Keratinocyte (primary cell): ENCODE results near the gene ZCCHC17. TPM values are rescaled to one million over a fixed set of nuclear protein-coding genes. Genes with fewer than 3 reads are reported as not detected.

Experiments
- DNase-seq: peaks from one replicate; pipeline ENCODE4 v3.0.0-alpha.2; 2011; ENCODE audit warnings: low read depth, missing footprints, low spot score
- FAIRE-seq: peaks from 2 replicates; lab custom pipeline; 2011; peaks lifted over from hg19 to GRCh38; lab: Jason Lieb, UNC
- H2AFZ ChIP-seq: 2 replicates; pipeline ENCODE4 v1.6.0; 2012; ENCODE audit warnings: low read length, control low read depth, inconsistent platforms; ENCODE audit not compliant: control insufficient read depth
- H3K27ac ChIP-seq: 2 replicates; pipeline ENCODE4 v1.5.1; 2011; ENCODE audit warnings: low read length; ENCODE audit not compliant: control insufficient read depth, insufficient read depth
- H3K27me3 ChIP-seq: 3 replicates; pipeline ENCODE4 v1.6.0; 2011; ENCODE audit warnings: low read length; ENCODE audit not compliant: control insufficient read depth, insufficient read depth; ENCODE audit errors: extremely low read depth
- H3K36me3 ChIP-seq, 2 experiments: 2 replicates in 1 of 2; 3 replicates in 1 of 2; pipeline ENCODE4 v1.5.1; 2011; ENCODE audit warnings: low read length in 2 of 2, mild to moderate bottlenecking in 1 of 2; ENCODE audit not compliant: control insufficient read depth in 2 of 2, insufficient read depth in 2 of 2; ENCODE audit errors: extremely low read depth in 1 of 2
- H3K4me1 ChIP-seq: 3 replicates; pipeline ENCODE4 v1.5.1; 2011; ENCODE audit warnings: low read length; ENCODE audit not compliant: control insufficient read depth, insufficient read depth; ENCODE audit errors: extremely low read depth
- H3K4me2 ChIP-seq: 3 replicates; pipeline ENCODE4 v1.6.0; 2011; ENCODE audit warnings: low read depth, low read length; ENCODE audit not compliant: control insufficient read depth, insufficient read depth; ENCODE audit errors: extremely low read depth
- H3K4me3 ChIP-seq, 3 experiments: fragments of 200-600 bp in 1 of 3; sonication (generic) in 1 of 3; 2 replicates in 2 of 3; 3 replicates in 1 of 3; pipeline ENCODE4 v1.5.1; 2011 to 2016; ENCODE audit warnings: low read length in 3 of 3, mild to moderate bottlenecking in 3 of 3, control low read depth in 2 of 3, inconsistent platforms in 1 of 3, low read depth in 1 of 3, mixed read lengths in 1 of 3, mixed run types in 1 of 3, moderate library complexity in 1 of 3; ENCODE audit not compliant: control insufficient read depth in 2 of 3, insufficient read depth in 2 of 3; ENCODE audit errors: extremely low read depth in 1 of 3
- H3K79me2 ChIP-seq: 2 replicates; pipeline ENCODE4 v1.6.0; 2012; ENCODE audit warnings: low read length; ENCODE audit not compliant: control insufficient read depth, insufficient read depth
- H3K9ac ChIP-seq: 3 replicates; pipeline ENCODE4 v1.6.0; 2011; ENCODE audit warnings: low read length; ENCODE audit not compliant: control insufficient read depth, insufficient read depth; ENCODE audit errors: extremely low read depth
- H3K9me1 ChIP-seq: 3 replicates; pipeline ENCODE4 v1.6.0; 2011; ENCODE audit warnings: low read length; ENCODE audit not compliant: control insufficient read depth, insufficient read depth; ENCODE audit errors: extremely low read depth
- H3K9me3 ChIP-seq: 2 replicates; pipeline ENCODE4 v1.5.1; 2012; ENCODE audit warnings: low read depth, low read length; ENCODE audit not compliant: control insufficient read depth
- H4K20me1 ChIP-seq: 3 replicates; pipeline ENCODE4 v1.6.0; 2011; ENCODE audit warnings: low read length; ENCODE audit not compliant: control insufficient read depth, insufficient read depth; ENCODE audit errors: extremely low read depth
- EZH2 ChIP-seq: IDR thresholded peaks from one replicate; pipeline ENCODE4 v1.6.1; 2012; ENCODE audit warnings: inconsistent platforms, mild to moderate bottlenecking, low read length, moderate library complexity
- dilution Hi-C: fragments of 300-500 bp; cut with MboI; formaldehyde crosslinking; loops from one replicate; pipeline ENCODE4 v1.7.0; 2020; ENCODE audit warnings: low sequenced_read_pairs; ENCODE audit not compliant: extremely low pct_ligation_motif_present
- polyA plus RNA-seq, 5 experiments: library from polyadenylated mRNA; depleted of rRNA in 3 of 5; stranded (reverse) in 3 of 5; stranded (forward) in 1 of 5; unstranded in 1 of 5; fragments of >200 nt; gene quantifications; 1 replicate in 1 of 5; 2 replicates in 3 of 5; 3 replicates in 1 of 5; pipeline versions ENCODE4 v1.2.1 to v1.2.3, GENCODE V29; 2011 to 2012; ENCODE audit warnings: missing spikeins in 2 of 5, low read depth in 1 of 5, low replicate concordance in 1 of 5
- TF ChIP-seq, protein P1 (sequence below), 3 experiments: IDR thresholded peaks in 1 of 3; conservative IDR thresholded peaks in 1 of 3; optimal IDR thresholded peaks in 1 of 3; 2 replicates in 2 of 3; 3 replicates in 1 of 3; pipeline versions ENCODE3 to v1.5.1; 2011; ENCODE audit warnings: low read length in 3 of 3, mild to moderate bottlenecking in 3 of 3, moderate library complexity in 2 of 3, control low read depth in 1 of 3, inconsistent platforms in 1 of 3; ENCODE audit not compliant: insufficient read depth in 2 of 3; ENCODE audit errors: extremely low read depth in 1 of 3

The ZCCHC17 gene
- polyA plus RNA-seq, 1 donor (not counting 4 experiments of a cell fraction or from before 2014, with no cell fraction given), result 70.0 TPM

DNA sequence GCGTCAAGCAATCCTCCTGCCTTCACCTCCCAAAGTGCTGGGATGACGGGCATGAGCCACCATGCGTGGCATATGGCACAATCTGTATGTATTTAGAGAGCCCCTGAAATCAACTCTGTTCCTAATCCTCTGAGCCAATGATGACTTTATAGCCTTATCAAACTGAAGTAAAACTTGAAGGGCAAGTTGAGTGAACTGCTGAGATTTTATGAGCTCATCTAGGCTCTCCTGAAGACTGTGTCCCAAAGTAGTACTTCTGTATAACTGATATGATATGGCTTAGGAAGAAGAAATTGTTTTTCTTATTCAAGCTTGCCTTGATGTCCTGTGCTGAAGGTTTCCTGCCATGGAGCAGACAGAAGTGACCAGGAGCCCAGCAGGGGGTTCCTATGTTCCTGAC lies 33.4 kb upstream of the ZCCHC17 start:
- no peak for DNase-seq
- no peak for TF ChIP-seq EZH2
- TF ChIP-seq, protein P1, sequence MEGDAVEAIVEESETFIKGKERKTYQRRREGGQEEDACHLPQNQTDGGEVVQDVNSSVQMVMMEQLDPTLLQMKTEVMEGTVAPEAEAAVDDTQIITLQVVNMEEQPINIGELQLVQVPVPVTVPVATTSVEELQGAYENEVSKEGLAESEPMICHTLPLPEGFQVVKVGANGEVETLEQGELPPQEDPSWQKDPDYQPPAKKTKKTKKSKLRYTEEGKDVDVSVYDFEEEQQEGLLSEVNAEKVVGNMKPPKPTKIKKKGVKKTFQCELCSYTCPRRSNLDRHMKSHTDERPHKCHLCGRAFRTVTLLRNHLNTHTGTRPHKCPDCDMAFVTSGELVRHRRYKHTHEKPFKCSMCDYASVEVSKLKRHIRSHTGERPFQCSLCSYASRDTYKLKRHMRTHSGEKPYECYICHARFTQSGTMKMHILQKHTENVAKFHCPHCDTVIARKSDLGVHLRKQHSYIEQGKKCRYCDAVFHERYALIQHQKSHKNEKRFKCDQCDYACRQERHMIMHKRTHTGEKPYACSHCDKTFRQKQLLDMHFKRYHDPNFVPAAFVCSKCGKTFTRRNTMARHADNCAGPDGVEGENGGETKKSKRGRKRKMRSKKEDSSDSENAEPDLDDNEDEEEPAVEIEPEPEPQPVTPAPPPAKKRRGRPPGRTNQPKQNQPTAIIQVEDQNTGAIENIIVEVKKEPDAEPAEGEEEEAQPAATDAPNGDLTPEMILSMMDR (optimal IDR thresholded peaks at IDR 0.05 in 1 of 3, IDR thresholded peaks at IDR 0.05 in 1 of 3, conservative IDR thresholded peaks at IDR 0.05 in 1 of 3; ENCODE audit: extremely low read depth in 1 of 3, insufficient read depth in 2 of 3, low read length in 3 of 3), result no peak
- H3K36me3 ChIP-seq, result peaks cover 14 to 21% of the 10 kb centered on the region in 2 experiments

DNA sequence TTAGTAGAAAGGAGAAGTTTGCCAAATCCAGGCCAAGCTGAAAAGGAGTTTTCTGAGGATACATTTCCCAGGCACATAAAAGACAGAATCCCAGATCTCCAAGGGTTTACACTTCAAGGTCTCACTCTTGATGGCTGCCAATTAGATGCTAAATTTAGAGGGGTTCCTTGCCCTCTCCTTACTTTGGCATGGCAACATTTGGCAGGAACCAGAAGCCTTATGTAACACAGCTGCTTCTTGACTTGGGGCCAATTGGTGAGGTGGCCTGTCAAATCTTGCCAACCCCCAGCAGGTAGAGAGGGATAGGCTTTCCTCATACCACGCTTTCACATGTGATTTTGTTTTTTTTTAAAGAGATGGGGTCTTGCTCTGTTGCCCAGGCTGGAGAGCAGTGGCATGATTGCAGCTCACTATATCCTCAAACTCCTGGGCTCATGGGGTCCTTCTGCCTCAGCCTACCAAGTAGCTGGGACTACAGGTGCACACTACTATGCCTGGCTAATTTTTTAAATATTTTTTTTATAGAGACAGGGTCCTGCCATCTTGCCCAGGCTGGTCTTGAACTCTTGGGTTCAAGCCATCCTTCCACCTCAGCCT lies 31.9 kb upstream of the ZCCHC17 start:
- no peaks in the 10 kb centered on the region for H3K79me2 ChIP-seq
- no peaks in the 10 kb centered on the region for H4K20me1 ChIP-seq
- no peaks in the 10 kb centered on the region for H3K27me3 ChIP-seq
- no peak overlapping the region for H3K4me3 ChIP-seq
- no peak overlapping the region for H3K4me2 ChIP-seq
- FAIRE-seq (no peak), DNase-seq (no peak)
- TF ChIP-seq EZH2, result no peak
- TF ChIP-seq, protein P1 (optimal IDR thresholded peaks at IDR 0.05 in 1 of 3, IDR thresholded peaks at IDR 0.05 in 1 of 3, conservative IDR thresholded peaks at IDR 0.05 in 1 of 3; ENCODE audit: extremely low read depth in 1 of 3, insufficient read depth in 2 of 3, low read length in 3 of 3), result no peak
- H3K9me1 ChIP-seq, result no peaks in the 10 kb centered on the region
- no peaks in the 10 kb centered on the region for H3K9me3 ChIP-seq
- no peak overlapping the region for H2AFZ ChIP-seq
- H3K9ac ChIP-seq, result no peak overlapping the region
- peaks cover 18 to 36% of the 10 kb centered on the region in 2 experiments for H3K36me3 ChIP-seq
- no peaks in the 10 kb centered on the region for H3K4me1 ChIP-seq
- dilution Hi-C loops, result no loop called here
- no peak overlapping the region for H3K27ac ChIP-seq

More for the DNA sequence above, 33.4 kb upstream of the ZCCHC17 start:
- no peak overlapping the region for H3K4me3 ChIP-seq
- no peaks in the 10 kb centered on the region for H3K9me3 ChIP-seq
- FAIRE-seq, result no peak
- no peak overlapping the region for H3K27ac ChIP-seq
- H3K9ac ChIP-seq, result no peak overlapping the region
- no peaks in the 10 kb centered on the region for H4K20me1 ChIP-seq
- H3K4me1 ChIP-seq, result no peaks in the 10 kb centered on the region
- no peaks in the 10 kb centered on the region for H3K27me3 ChIP-seq
- H3K4me2 ChIP-seq, result no peak overlapping the region
- H2AFZ ChIP-seq, result no peak overlapping the region
- no peaks in the 10 kb centered on the region for H3K9me1 ChIP-seq
- dilution Hi-C loops, result no loop called here
- H3K79me2 ChIP-seq, result no peaks in the 10 kb centered on the region
